Gastroesophageal sphincter (tissue), 4 donors: ENCODE data around the gene MALT1. TPM values are rescaled to one million over a fixed set of nuclear protein-coding genes. Genes with fewer than 3 reads are reported as not detected.

Experiments
- ATAC-seq: fragments of 150-250 bp; one replicate; pipeline ENCODE4 v1.9.1; 2016; ENCODE audit warnings: mild to moderate bottlenecking, moderate library complexity
- H3K27ac ChIP-seq, 4 donors: fragments of 200-600 bp; sonication (generic) in 3 of 4; 1 replicate in 3 of 4; 2 replicates in 1 of 4; pipeline ENCODE4 v1.5.1; 2016 to 2019
- H3K27me3 ChIP-seq: fragments of 200-600 bp; sonication (generic); one replicate; pipeline ENCODE4 v1.5.1; 2019
- H3K36me3 ChIP-seq, 2 donors: fragments of 200-600 bp; sonication (generic); one replicate each; pipeline ENCODE4 v1.5.1; 2019; ENCODE audit warnings: control low read depth in 1 of 2
- H3K4me1 ChIP-seq, 3 donors: fragments of 200-600 bp; sonication (generic); 1 replicate in 2 of 3; 2 replicates in 1 of 3; pipeline ENCODE4 v1.5.1; 2016 to 2019; ENCODE audit warnings: control low read depth in 2 of 3
- H3K4me3 ChIP-seq, 2 donors: fragments of 200-600 bp; sonication (generic); one replicate each; pipeline ENCODE4 v1.5.1; 2019; ENCODE audit warnings: mild to moderate bottlenecking in 1 of 2, moderate library complexity in 1 of 2
- H3K9me3 ChIP-seq, 3 donors: fragments of 200-600 bp; sonication (generic); one replicate each; pipeline ENCODE4 v1.5.1; 2017 to 2019; ENCODE audit warnings: control low read depth in 2 of 3
- CTCF ChIP-seq, 4 experiments: fragments of 200-600 bp in 2 of 4; fragments of 450-650 bp in 2 of 4; sonication (generic) in 1 of 4; IDR thresholded peaks; one replicate each; pipeline ENCODE4 v1.5.1; 2017 to 2019; ENCODE audit warnings: antibody characterized with exemption in 4 of 4, mild to moderate bottlenecking in 2 of 4, moderate library complexity in 2 of 4
- EP300 ChIP-seq: sonication (generic); formaldehyde crosslinking; IDR thresholded peaks from one replicate; pipeline ENCODE4 v1.6.1; 2017; ENCODE audit warnings: antibody characterized with exemption, mild to moderate bottlenecking
- POLR2A ChIP-seq, 2 donors: fragments of 450-650 bp; IDR thresholded peaks; one replicate each; pipeline ENCODE4 v1.6.1; 2017; ENCODE audit warnings: antibody characterized with exemption in 2 of 2, mild to moderate bottlenecking in 2 of 2, moderate library complexity in 1 of 2
- POLR2AphosphoS5 ChIP-seq: sonication (generic); formaldehyde crosslinking; IDR thresholded peaks from one replicate; pipeline ENCODE4 v1.6.1; 2017; ENCODE audit warnings: antibody characterized with exemption
- WGBS, 2 donors: methylation state at CpG; one replicate each; pipeline ENCODE4 v1.1.5; 2018; ENCODE audit warnings: low coverage in 1 of 2; 5-methylcytosine and 5-hydroxymethylcytosine counted together
- total RNA-seq, 4 donors: library from RNA; depleted of rRNA; stranded (reverse); fragments of >200 nt; gene quantifications; one replicate each; pipeline ENCODE4 v1.1.0, GENCODE V29; 2016

Gene MALT1
- total RNA-seq, 4 donors from 2014 or later, result 19.4 to 26.6 (median 24.1) TPM

DNA sequence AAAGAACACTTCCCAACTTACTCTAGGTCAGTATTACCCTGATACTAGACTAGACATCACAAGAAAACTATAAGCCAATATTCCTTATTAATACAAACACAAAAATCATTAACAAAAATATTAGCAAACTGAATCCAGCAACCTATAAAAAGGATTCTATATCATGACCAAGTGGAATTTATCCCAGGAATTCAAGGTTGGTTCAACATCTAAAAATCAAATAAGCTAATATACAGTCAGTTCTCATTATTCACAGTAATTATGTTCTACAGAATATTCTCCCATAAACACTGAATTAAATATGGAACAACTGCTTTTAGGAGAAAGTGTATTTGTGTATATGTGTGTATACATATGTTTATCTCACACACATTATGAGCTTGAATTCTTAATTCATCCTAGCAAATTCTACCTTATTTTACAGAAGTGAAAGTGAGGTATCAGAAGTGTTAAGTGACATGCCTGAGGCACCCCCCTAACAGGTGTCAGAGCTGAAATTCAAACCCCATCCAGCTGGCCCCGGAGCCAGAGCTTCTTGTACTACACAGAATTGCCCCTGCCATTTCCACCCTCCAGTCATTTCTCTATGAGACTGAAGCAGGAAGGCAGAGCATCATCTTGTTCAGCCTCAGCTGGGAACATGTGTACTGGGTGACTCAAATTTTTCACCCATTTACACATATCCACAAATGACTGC lies 77.8 kb downstream of the MALT1 start:
- no peak for ATAC-seq
- WGBS, 2 donors, result 100% methylated on average over 1 of the region's 1 CpG

DNA sequence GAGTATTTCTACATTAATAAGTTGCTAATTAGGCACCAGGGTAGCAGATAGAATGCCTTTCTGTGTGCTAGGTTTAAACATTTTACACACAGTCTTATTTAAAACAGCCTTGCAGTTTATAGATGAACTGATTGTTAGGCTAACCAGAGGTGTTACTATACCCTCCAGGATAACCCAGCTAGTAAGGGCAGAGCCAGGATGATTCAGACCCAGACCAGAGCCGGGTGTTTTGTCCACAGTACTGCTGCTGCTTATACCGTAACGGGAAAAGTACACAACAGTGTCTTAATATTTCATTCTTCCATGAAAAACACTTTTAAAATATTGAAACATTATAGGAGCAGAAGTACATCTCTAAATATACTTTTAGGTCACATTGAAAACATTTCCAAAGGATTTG lies 82.7 kb downstream of the MALT1 start:
- Histone ChIP-seq H3K4me3 (no peak overlapping the region), H3K9me3 (peaks cover 0 to 8% (median 0%) of the 10 kb centered on the region in 3 donors), H3K36me3 (peaks cover 0 to 23% of the 10 kb centered on the region in 2 donors), H3K27me3 (peaks cover 9% of the 10 kb centered on the region), H3K4me1 (peaks cover 0 to 12% (median 0%) of the 10 kb centered on the region in 3 donors), H3K27ac (no peak overlapping the region)
- no peak for ATAC-seq
- WGBS, 2 donors, result 31 to 46% methylated on average over 2 to 3 of the region's 3 CpGs
- TF ChIP-seq POLR2AphosphoS5 (no peak), EP300 (no peak), CTCF (IDR thresholded peaks at IDR 0.05) (no peak), POLR2A (IDR thresholded peaks at IDR 0.05) (no peak)

More for the DNA sequence above, 77.8 kb downstream of the MALT1 start:
- H3K9me3 ChIP-seq, result peaks cover 0 to 18% (median 0%) of the 10 kb centered on the region in 3 donors
- no peak overlapping the region for H3K27ac ChIP-seq
- no peak for TF ChIP-seq POLR2A (IDR thresholded peaks at IDR 0.05)
- TF ChIP-seq EP300, result no peak
- TF ChIP-seq CTCF (IDR thresholded peaks at IDR 0.05), result no peak
- no peak for TF ChIP-seq POLR2AphosphoS5
- H3K36me3 ChIP-seq, result peaks cover 0 to 71% of the 10 kb centered on the region in 2 donors
- no peaks in the 10 kb centered on the region for H3K27me3 ChIP-seq
- peaks cover 0 to 4% (median 0%) of the 10 kb centered on the region in 3 donors for H3K4me1 ChIP-seq
- H3K4me3 ChIP-seq, result no peak overlapping the region

GRCh38 chr18:58754544-58755068 lies 83.3 kb downstream of the MALT1 start:
- peaks cover 0 to 17% of the 10 kb centered on the region in 2 donors for H3K36me3 ChIP-seq
- peaks cover 0 to 1% (median 0%) of the 10 kb centered on the region in 3 donors for H3K9me3 ChIP-seq
- H3K27ac ChIP-seq, result no peak overlapping the region
- no peak overlapping the region for H3K4me3 ChIP-seq
- WGBS, 2 donors, result 51 to 55% methylated on average over 3 to 4 of the region's 10 CpGs
- ATAC-seq, result peak; percentile 62
- TF ChIP-seq EP300 (no peak), POLR2A (IDR thresholded peaks at IDR 0.05) (no peak), POLR2AphosphoS5 (no peak), CTCF (IDR thresholded peaks at IDR 0.05) (no peak)
- peaks cover 0 to 12% (median 0%) of the 10 kb centered on the region in 3 donors for H3K4me1 ChIP-seq
- H3K27me3 ChIP-seq, result peaks cover 16% of the 10 kb centered on the region

DNA sequence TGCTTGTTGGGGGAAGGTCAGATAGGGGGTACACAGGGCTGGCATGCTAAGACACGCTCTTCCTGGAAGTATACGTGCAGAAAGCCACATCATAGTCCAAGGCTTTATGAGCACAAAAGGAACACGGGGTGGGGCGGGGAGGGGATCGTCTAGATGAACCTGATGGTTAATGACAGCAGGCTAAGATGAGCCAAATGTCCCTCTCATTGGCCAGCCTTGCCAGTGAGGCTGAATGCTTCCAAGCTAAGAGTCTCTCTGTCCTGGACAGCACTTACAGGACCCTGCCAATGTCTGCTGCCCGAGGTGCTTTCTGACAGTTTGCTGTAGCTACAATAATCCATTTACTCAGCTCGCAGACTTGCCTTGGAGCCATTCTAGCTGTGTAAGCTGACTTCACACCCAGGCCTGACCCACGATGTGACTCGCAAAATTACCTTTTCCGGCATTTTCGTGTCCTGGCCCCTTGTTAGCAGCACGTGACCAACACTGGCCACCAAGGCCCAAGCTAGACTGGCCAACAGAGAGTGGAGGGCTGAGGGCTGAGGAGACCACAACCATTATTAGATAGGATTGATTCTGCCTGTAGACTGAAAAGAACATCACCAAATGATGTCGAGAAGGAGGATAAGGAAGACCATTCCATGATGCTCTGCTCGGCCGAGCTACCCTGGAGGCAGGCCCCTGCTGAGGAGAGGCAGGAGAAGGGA lies 84.2 kb downstream of the MALT1 start:
- Histone ChIP-seq H3K9me3 (no peaks in the 10 kb centered on the region), H3K4me3 (no peak overlapping the region), H3K27me3 (peaks cover 24% of the 10 kb centered on the region), H3K36me3 (peaks cover 0 to 8% of the 10 kb centered on the region in 2 donors), H3K27ac (no peak overlapping the region), H3K4me1 (peaks cover 0 to 12% (median 0%) of the 10 kb centered on the region in 3 donors)
- TF ChIP-seq EP300 (no peak), POLR2A (IDR thresholded peaks at IDR 0.05) (no peak), POLR2AphosphoS5 (no peak), CTCF (IDR thresholded peaks at IDR 0.05) (no peak)
- no peak for ATAC-seq
- WGBS, 2 donors, result 67 to 69% methylated on average over 2 to 5 of the region's 15 CpGs
